Measurements from ENCODE around the gene IL18BP.

- TF ChIP-seq CTCF (IDR thresholded peaks at IDR 0.05; ENCODE audit: poor library complexity): no peak
- no peak for TF ChIP-seq EZH2phosphoT487 (IDR thresholded peaks at IDR 0.05; ENCODE audit: low read depth, severe bottlenecking, unreplicated experiment)
Observed at GRCh38 chr11:72038491-72038890, 39.8 kb downstream of the IL18BP start.

Data from hepatocyte (in vitro differentiated cells).